ENCODE data around the gene PDZK1.
"Not testable (repeated sequence)": the region's sequence is repeated elsewhere in the genome, so short reads cannot be mapped to it uniquely, and the experiment has no call there.

DNA sequence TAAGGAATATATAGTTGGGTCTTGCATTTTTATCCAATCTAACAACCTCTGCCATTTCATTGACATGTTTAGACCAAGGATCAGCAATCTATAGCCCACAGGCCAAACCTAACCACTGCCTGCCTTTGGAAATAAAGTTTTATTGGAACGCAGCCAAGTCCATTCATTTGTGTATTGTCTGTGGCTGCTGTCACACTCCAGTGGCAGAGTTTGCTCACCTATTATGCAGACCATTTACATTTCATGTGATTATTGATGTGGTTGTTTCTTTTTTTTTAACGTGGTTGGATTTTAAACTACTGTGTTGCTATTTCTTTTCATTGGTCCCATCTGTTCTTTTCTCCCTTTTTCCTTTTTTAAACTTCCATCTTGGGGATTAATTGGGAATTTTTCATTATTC is 44.7 kb downstream of the PDZK1 start:
- TF ChIP-seq POLR2A (IDR thresholded peaks at IDR 0.05; ENCODE audit: low read length); GATA1 (IDR thresholded peaks at IDR 0.05; ENCODE audit: low read depth, low read length): not testable (repeated sequence)
